GM19463 (cell line): Measurements from ENCODE around the gene OR4D6.
"Not testable (repeated sequence)": the region's sequence is repeated elsewhere in the genome, so short reads cannot be mapped to it uniquely, and the experiment has no call there.

Experiments
- ATAC-seq: cut with Tn5 transposase; IDR thresholded peaks from one replicate; pipeline ENCODE4 v1.9.1; 2021; ENCODE audit warnings: mild to moderate bottlenecking, moderate library complexity; ENCODE audit not compliant: unreplicated experiment

Gene OR4D6

DNA sequence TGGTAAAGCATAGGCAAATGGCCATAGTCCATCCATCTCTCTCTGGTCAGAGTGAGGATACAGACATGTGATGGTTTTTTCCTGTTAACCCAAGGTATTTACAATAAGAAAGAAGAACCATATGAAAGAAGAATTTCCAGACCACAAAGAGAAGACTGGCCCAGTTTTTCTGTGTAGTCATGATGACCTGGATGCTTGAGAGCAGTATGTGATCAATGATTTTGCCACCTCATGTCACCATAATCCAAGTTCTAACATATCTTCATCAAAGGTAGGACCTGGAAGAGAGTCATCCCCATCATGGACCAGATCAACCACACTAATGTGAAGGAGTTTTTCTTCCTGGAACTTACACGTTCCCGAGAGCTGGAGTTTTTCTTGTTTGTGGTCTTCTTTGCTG is at the start of gene OR4D6:
TSS of gene OR4D6 (plus strand) at position 301 of the 400 bp plus-strand sequence. CDS start at position 301, 0 bp downstream.
- ATAC-seq = no peak

DNA sequence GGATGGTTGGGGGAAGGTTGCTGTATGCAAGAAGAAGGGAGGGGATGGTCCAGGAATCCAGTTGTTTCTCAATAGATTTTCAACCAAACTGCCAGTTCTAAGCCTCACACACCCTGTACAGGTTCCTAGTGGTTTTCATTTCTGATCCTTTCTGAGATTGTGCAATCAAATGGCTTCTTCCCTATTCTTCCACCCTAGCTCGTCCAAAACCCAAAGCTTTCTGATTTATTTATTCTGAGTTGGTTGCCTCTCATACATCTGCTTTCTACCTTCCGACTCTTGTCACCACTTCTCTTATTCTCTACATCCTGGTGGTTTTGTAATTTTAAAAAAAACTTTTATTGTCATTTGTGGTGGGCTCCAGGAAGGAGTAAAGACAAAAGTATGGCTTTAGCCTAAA is 43.1 kb upstream of the OR4D6 start:
- ATAC-seq = no peak

DNA sequence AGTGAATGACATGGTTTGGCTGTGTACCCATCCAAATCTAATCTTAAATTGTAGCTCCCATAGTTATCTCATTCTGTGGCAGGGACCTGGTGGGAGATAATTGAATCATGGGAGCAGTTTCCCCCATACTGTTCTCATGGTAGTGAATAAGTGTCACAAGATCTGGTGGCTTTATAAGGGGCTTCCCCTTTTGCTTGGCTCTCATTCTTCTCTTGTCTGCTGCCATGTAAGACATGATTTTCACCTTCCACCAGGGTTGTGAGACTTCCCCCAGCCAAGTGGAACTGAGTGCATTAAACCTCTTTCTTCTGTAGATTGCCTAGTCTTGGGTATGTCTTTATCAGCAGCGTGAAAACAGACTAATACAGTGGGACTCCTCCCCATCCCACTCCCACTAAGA is 41.6 kb upstream of the OR4D6 start:
- no peak for ATAC-seq

DNA sequence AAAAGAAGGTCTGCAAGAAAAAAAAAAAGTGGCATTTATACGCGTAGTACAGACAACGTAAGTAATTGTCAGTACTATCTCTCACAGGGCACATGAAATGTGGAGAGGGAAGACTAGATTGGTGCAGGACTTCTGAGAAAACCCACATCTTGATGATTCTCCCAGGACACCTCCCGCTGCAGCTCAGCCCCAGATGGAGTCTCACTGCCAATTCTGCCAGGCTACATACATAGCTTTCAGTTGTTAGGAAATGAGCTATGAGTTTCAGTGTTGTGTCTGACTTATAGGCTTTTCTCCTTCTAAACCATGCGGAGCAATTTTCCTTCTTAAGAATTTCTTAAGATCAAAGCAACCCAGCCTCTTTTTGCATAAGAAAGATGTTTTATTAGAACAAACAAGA is 40.1 kb upstream of the OR4D6 start:
- no peak for ATAC-seq

DNA sequence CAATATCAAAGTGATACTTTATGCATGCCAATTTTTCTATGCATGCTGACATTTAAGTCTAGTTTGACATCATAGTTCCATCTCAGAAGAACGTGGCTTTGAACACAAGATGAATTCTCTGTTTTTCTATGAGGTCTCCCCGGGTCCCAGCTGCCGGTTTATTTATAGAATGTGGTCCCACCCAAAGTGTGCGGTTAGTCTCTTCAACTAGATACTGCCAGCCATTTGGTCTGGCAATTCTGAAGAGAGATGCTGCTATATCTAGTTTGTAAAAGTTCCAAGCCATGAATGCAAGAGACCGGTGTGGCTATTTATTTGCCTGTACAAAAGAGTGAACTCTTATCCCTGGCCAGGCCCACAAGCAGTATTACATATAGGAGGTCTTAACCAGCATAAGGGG is 39.7 kb upstream of the OR4D6 start:
- ATAC-seq = no peak

DNA sequence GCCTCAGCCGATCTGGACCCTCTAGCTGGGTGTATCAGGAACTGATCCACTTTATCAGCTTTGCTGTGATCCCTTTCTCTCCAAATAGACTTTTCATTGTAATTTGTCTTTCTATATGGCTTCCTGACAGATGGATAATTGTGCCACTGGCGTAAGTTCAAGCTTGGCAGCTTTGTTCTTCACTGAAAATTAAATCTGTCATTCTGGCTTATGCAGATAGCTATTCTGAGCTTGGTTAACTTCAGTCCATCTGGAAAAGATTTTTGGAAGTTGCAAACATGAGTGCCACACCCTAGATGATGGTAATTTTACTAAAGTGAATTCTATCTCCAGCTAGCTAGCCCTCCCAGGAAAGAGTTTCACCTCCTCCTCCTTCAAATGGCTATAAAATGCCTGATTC is 38.6 kb upstream of the OR4D6 start:
- ATAC-seq = no peak

DNA sequence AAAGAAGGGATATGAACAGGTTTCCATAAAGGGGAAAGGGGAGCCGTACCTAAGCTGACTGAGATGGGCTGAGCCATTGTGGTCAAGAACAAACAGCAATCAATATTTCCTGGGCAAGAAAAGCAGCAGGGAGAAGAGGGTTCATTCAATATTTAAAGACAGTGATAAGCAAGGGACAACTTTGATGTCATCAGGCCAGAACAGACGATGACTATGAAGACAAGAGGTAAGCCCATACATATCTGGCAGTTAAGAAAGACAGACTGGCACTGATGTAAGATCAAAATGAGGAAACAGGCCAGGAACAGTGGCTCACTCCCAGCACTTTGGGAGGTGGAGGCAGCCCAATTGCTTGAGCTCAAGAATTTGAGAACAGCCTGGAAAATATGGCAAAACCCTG is 32.9 kb upstream of the OR4D6 start:
- ATAC-seq = no peak

DNA sequence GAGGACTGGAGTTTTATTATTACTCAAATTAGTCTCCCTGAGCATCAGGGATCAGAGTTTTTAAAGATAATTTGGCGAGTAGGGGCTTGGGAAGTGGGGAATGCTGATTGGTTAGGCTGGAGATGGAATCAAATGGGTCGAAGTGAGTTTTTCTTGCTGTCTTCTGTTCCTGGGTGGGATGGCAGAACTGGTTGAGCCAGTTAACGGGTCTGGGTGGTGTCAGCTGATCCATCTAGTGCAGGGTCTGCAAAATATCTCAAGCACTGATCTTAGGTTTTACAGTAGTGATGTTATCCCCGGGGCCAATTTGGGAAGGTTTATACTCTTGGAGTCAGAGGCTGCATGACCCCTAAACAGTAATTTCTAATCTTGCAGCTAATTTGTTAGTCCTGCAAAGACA is 31.6 kb upstream of the OR4D6 start:
- no peak for ATAC-seq

DNA sequence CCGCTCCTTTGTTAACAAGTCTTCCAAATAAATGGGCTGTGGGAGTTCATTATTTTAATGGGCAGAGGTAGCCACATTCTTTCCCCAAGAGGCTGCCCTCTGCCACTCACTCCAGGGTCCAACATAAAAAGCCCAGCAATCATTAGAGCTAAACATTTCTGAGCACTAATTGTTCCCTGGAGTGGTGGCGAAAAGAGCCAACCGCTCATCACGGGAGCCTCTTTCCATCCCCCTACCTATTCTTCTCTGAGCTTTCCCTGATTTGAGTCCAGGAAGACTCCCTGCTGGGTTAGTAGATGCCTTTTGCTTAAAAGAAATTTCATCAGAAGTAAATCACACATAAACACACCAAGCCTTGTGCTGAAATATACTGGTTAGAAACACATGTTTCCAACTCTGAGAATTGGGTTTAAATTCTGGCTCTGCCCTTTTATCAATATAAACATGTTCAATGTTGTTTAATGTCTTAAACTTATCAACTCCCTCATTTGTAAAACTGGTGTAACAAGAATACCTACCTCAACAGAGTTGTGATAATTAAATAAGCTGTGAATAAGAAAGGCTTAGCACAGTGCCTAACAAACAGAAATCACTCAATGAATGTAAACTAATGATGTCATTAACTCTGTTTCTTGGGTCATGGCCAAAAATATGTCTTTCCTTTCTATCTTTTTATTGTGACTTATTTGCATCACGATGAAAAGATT is 30.2 kb upstream of the OR4D6 start, which contains the start of gene OR5A2:
TSS of gene OR5A2 (minus strand) at position 53 of the 707 bp plus-strand sequence. CDS start 3,460 bp downstream, outside the sequence.
- ATAC-seq = no peak

DNA sequence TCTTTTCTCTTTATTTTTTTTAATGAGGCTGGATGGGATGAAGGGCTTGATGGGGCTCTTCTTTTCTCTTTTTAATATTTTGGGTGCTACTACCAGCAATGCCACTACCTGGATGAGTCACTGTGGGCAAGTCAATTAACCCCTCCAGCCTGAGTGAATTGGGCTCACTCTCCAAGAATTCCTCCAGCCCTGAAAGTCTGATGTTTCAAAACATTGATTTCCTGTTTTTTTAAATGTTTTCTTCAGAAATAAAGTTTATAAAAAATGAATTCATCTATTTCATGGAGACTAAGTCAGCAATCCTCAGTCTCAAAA is 29.7 kb upstream of the OR4D6 start:
- no peak for ATAC-seq

DNA sequence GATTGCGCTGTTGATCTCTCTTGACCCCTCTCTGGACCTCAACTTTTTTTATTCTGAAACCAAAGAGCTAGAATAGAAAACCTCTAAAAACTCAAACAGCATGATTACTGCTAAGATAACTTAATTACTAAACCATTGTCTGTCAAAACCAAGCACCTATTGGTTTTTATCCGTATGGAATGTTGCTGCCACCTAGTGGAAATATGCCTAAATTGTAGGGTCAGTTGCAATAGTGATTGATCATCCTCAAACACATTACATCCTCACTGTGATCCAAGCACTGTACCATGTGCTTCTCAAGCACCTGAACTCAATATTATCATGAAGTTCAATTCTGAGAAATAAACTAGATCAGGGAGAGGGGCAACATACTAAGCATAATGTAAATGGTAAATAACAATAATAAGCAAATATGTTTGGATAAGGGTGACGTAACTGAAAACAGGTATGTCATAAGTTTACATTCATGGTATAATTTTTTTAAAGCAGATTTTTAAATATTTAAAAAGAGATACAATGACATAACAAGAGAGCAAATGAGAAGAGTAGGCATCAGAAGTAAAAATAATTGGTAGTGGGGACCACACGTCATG is 26.7 kb upstream of the OR4D6 start:
- peak; percentile 91 for ATAC-seq

DNA sequence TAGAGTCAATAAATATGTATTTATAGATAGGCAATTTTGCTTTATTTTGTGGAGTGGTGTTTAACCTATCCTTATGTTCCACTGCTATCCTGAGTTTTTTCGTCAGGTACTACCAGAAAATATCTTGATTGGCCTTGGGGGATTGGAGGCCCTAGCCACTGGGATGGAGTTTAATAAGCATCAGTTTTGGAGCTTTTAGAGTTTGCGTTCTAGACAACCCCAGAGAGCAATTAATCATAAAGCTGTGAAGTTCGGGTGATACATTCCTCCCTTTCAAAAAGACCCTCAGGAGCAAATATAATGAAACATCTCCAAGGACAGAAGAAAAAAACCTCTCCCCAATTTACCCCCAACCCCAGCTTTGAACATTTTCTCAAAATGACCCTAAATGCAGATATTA is 20.6 kb upstream of the OR4D6 start, which contains the start of gene OR5A1:
TSS of gene OR5A1 (plus strand) at position 301 of the 400 bp plus-strand sequence. CDS start 6,700 bp downstream, outside the sequence.
- ATAC-seq = no peak

DNA sequence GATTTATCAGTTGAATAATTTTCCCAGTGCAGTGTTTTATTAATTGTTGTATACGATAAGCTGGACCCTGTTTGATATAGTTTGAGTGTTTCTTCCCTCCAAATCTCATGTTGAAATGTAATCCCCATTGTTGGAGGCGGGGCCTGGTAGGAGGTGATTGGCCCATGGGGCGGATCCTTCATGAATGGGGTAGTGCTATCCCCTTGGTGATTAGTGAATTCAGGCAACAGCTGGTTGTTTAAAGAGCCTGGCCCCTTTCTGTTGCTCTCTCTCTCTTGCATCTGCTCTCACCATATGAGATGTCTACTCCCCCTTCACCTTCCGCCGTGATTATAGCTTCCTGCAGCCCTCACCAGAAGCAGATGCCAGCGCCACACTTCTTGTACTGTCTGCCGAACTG is 19.0 kb upstream of the OR4D6 start:
- ATAC-seq = no peak

DNA sequence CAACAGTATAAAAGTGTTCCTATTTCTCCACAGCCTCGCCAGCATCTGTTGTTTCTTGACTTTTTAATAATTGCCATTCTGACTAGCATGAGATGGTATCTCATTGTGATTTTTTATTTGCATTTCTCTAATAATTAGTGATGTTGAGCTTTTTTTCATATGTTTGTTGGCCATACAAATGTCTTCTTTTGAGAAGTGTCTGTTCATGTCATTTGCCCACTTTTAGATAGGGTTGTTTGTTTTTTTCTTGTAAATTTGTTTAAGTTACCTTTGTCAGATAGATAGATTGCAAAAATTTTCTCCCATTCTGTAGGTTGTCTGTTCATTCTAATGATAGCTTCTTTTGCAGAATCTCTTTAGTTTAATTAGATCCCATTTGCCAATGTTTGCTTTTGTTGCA is 11.1 kb upstream of the OR4D6 start:
- ATAC-seq = not testable (repeated sequence)

DNA sequence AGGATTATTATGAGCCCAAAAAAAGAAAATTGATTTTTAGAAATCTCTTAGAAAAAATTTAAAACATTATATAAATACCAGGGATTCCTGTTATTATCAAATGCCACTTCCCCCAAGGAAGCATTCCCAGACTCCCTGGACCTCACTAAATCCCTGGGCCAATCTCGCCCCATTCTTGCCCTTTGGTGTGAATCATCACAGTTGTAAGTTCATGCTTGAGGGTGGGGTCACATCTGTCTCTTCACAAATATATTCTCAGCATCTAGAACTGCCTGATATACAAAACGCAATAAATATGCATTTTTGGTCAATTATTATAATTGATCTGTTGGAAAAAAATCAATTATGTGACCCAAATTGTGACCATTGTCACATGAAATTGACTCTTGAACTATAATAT is 8.3 kb upstream of the OR4D6 start:
- no peak for ATAC-seq

DNA sequence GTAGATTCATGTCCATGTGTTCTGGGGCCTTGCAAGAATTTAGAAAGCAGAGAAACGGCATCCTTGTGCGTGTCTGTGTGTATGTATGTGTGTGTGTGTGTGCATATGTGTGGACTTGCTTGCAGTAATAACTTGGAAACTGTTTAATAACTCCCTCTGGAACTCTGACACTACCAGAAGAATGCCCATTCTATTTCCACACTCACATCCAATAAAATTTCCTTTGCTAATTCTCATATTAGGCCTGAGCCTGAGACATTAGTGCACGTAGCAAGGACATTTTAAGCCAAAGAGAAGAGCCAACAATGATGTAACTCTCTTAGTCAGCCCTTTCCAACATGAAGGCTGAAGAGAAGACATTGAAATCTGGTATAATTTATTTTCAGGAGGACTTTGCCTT is 3.2 kb downstream of the OR4D6 start:
- no peak for ATAC-seq

DNA sequence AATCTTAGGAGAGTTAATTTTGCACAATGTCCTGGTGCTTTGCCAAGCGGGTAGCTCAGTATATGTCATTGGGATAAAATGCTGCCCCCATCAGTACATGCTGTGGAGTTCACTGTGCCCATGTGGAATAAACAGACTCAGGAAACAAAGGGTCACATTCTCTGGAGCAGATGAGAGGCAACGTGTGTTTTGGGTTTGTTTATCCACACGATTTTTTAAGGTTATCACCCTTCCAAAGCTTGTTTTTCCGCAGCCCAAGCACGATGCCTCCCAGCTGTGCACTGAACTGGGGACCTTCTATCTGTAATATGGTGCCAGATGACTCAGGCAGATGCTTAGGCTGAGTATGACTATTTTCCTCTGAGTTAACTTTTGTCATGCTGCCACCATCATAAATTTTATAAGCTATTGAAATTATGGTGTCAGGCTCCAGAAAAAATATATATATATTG is 6.5 kb downstream of the OR4D6 start:
- ATAC-seq = no peak

DNA sequence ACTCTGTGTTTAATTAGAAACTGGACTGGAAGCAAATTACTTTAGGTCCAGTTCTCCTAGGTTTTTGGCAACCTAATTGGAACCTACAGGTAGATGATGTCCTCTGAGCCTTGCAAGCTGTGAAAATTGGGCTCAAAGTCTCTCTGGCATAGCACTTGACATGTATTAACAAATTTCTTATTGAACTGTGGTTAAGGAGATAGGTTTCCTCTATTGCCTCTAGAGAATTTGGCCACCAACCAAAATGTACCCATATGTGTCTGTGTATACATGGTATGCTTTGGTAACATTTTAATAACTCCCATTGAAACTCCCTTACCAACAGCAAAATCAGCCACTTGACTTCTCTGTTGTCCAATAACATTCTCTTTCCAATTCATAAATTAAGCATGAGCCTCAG is 16.3 kb downstream of the OR4D6 start, which contains the start of gene OR4D10:
TSS of gene OR4D10 (plus strand) at position 301 of the 400 bp plus-strand sequence. CDS start 4,115 bp downstream, outside the sequence.
- ATAC-seq = no peak

DNA sequence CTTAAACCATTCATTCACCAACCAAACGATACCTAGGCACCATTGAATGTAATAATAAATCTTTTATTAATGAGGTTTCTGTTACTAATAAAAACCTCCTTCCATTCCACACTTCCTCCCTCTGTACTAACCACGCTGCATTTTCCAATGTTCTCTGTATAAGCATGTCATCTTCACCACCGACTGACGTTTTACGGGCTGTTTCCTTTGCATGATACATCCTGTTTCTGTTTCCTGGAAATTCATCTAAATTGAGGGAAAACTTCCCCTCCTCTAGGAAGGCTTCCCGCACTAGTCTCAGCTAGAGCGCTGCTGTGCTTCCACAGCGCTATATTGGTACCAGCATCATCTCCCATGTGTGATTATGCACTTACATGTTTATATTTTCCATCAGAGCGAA is 18.4 kb downstream of the OR4D6 start:
- ATAC-seq = no peak

DNA sequence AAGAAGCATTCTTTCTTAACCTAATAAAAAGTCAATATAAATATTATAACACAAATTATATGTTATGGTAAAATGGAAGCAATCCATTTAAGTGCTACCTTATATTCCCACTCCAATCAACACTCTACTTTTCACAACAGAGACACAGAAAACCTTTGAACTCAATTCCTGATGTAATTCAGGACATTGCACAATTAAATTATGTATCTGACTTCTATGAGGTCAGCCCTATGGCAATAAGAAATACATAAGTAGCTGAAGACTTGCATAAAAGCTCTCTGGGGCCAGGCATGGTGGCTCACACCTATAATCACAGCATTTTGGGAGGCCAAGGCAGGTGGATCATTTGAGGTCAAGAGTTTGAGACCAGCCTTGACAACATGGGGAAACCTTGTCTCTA is 23.1 kb downstream of the OR4D6 start:
- no peak for ATAC-seq

DNA sequence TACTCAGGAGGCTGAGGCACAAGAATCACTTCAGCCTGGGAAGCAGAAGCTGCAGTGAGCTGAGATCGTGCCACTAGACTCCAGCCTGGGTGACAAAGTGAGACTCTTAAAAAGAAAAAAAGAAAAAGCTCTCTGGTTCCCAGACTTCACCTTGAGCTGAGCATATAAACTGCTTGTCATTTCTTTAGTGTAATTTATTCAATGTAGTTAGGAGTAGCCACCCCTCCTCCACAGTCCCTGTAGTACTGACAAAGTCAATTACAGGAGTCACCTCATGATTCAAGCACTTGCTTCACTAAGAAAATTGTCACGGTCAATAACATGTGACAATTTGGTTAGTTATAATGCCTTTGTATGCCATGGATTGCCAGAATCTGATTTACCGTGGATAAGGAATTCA is 23.6 kb downstream of the OR4D6 start:
- ATAC-seq = no peak

DNA sequence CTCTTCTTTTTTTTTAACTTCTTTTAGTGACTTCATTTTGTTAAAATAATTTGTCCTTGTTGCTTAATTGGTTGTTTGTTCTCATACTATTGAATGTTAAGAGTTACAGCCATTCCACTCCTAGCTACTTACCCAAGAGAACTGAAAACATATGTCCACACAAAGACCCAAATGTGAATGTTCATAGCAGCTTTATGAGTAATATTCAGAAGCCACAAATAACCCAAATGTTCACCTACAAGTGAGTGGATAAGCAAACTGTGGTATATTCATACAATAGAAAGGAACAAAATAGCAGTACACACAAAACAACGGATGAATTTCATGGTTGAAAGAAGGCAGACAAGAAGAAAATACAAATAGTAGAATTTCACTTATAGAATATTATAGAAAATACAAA is 45.2 kb downstream of the OR4D6 start:
- no peak for ATAC-seq

DNA sequence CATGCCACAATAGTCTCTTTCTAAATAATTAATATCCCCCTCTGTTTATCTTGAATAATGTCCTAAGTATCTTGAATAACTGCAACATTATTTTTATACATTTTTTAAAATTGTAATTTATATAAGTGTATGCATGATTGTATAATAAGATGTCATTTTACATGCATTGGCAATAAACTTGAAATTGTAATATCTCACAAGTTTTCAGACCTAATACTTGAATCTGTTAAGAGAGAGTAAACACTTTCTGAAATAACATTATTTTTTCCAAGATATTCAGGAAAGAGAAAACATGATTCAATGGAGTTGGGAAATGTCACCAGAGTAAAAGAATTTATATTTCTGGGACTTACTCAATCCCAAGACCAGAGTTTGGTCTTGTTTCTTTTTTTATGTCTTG is 46.5 kb downstream of the OR4D6 start, which contains the start of gene OR4D11:
TSS of gene OR4D11 (plus strand) at position 301 of the 400 bp plus-strand sequence. CDS start at position 301, 0 bp downstream.
- no peak for ATAC-seq
